K562 (cell line): ENCODE results near the gene CCNT1. TPM values are rescaled to one million over a fixed set of nuclear protein-coding genes. Genes with fewer than 3 reads are reported as not detected.
A peak's percentile ranks its signal among the peaks of the same experiment; 100 is the strongest.

ENCODE experiments used
- ATAC-seq: fragments of 200-7000 bp; cut with Tn5 transposase; 3 replicates; pipeline ENCODE4 v1.9.1; 2020; ENCODE audit warnings: moderate library complexity
- BruUV-seq: library from RNA; stranded (reverse); fragments of 400-500 nt; replicated peaks from 2 replicates; lab custom pipeline; 2021; lab: Mats Ljungman, UMichigan
- CTCF ChIA-PET: fragments of 300-600 bp; formaldehyde crosslinking; extraction: SDS; loops from one replicate; lab custom pipeline; 2021; ENCODE audit warnings: low intra/inter-chr PET ratio; lab: Yijun Ruan, JAX
- POLR2A ChIA-PET: fragments of 300-600, 350-650 bp; sonication (Branson Sonifier 250); formaldehyde crosslinking; extraction: SDS; loops from one replicate; lab custom pipeline; 2021; ENCODE audit warnings: antibody characterized with exemption, inconsistent platforms; lab: Yijun Ruan, JAX
- DNase-seq, 4 experiments: peaks; one replicate each; pipeline versions ENCODE4 v3.0.0 to v3.0.0-alpha.2; 2011 to 2018; ENCODE audit warnings: low spot score in 3 of 4, mixed read lengths in 3 of 4; ENCODE audit errors: extremely low read depth in 1 of 4
- FAIRE-seq: peaks from 2 replicates; lab custom pipeline; 2011; peaks lifted over from hg19 to GRCh38; lab: Jason Lieb, UNC
- H2AFZ ChIP-seq: 2 replicates; pipeline ENCODE4 v1.6.0; 2011; ENCODE audit warnings: low read depth, low read length, control low read depth, inconsistent platforms
- H3K27ac ChIP-seq: fragments of 200-600 bp; 3 replicates; pipeline ENCODE4 v1.8.0; 2011; ENCODE audit warnings: low read depth, mild to moderate bottlenecking, control low read depth, inconsistent platforms, low read length, moderate library complexity, mixed read lengths; ENCODE audit errors: extremely low read depth
- H3K27me3 ChIP-seq, 2 experiments: fragments of 300-600 bp in 1 of 2; 2 replicates in 1 of 2; 3 replicates in 1 of 2; pipeline versions ENCODE4 v1.6.0 to v1.8.0; 2011; ENCODE audit warnings: inconsistent platforms in 2 of 2, low read length in 2 of 2, mild to moderate bottlenecking in 1 of 2, mixed read lengths in 1 of 2, moderate library complexity in 1 of 2; ENCODE audit not compliant: control insufficient read depth in 2 of 2, insufficient read depth in 2 of 2
- H3K36me3 ChIP-seq: fragments of 300-600 bp; 3 replicates; pipeline ENCODE4 v1.8.0; 2011; ENCODE audit warnings: mild to moderate bottlenecking, low read length, inconsistent platforms; ENCODE audit not compliant: control insufficient read depth, insufficient read depth
- H3K4me1 ChIP-seq, 2 experiments: fragments of 200-600 bp in 1 of 2; replicated peaks in 1 of 2; 2 replicates in 1 of 2; 3 replicates in 1 of 2; pipeline versions ENCODE4 v1.5.1 to v1.8.0; 2011; ENCODE audit warnings: inconsistent platforms in 2 of 2, low read length in 2 of 2, mild to moderate bottlenecking in 1 of 2, mixed read lengths in 1 of 2, moderate library complexity in 1 of 2; ENCODE audit not compliant: control insufficient read depth in 2 of 2, insufficient read depth in 2 of 2
- H3K4me2 ChIP-seq: 2 replicates; pipeline ENCODE4 v1.6.1; 2011; ENCODE audit warnings: low read length, control low read depth, inconsistent platforms, mixed read lengths; ENCODE audit not compliant: insufficient read depth
- H3K4me3 ChIP-seq: fragments of 200-600 bp; sonication (generic), shearing (Covaris generic); 2 replicates; pipeline ENCODE4 v1.5.1; 2016; ENCODE audit warnings: control low read depth, inconsistent platforms
- H3K79me2 ChIP-seq: fragments of 200-600 bp; 3 replicates; pipeline ENCODE4 v1.8.0; 2011; ENCODE audit warnings: low read length, inconsistent platforms; ENCODE audit not compliant: control insufficient read depth, insufficient read depth
- H3K9ac ChIP-seq, 2 experiments: 2 replicates each; pipeline versions ENCODE4 v1.6.0 to v1.6.1; 2011; ENCODE audit warnings: low read depth in 2 of 2, low read length in 2 of 2, control low read depth in 1 of 2, inconsistent platforms in 1 of 2, mild to moderate bottlenecking in 1 of 2, mixed read lengths in 1 of 2; ENCODE audit not compliant: insufficient read depth in 1 of 2
- H3K9me1 ChIP-seq: one replicate; pipeline ENCODE4 v1.6.0; 2011; ENCODE audit warnings: inconsistent platforms, mild to moderate bottlenecking, low read length, moderate library complexity; ENCODE audit not compliant: control insufficient read depth, insufficient read depth
- H3K9me3 ChIP-seq: replicated peaks from 2 replicates; pipeline ENCODE4 v1.5.1; 2011; ENCODE audit warnings: low read depth, low read length, inconsistent platforms; ENCODE audit not compliant: control insufficient read depth, insufficient read depth
- H4K20me1 ChIP-seq: replicated peaks from 2 replicates; pipeline ENCODE4 v1.6.1; 2011; ENCODE audit warnings: low read length, inconsistent platforms, mixed read lengths; ENCODE audit not compliant: control insufficient read depth, insufficient read depth
- GABPB1 ChIP-seq: sonication (generic); formaldehyde crosslinking; IDR thresholded peaks from 2 replicates; pipeline ENCODE4 v1.8.0; 2022; ENCODE audit warnings: mild to moderate bottlenecking, missing genetic modification reagents
- MBD2 ChIP-seq: sonication (generic); IDR thresholded peaks from 2 replicates; pipeline ENCODE4 v1.6.1; 2016; ENCODE audit warnings: low read depth, borderline replicate concordance
- NKRF ChIP-seq: fragments of 450-650 bp; IDR thresholded peaks from 2 replicates; pipeline ENCODE4 v1.6.1; 2016; ENCODE audit warnings: borderline replicate concordance
- RFX1 ChIP-seq: fragments of 450-650 bp; IDR thresholded peaks from 2 replicates; pipeline ENCODE4 v1.6.1; 2016; ENCODE audit warnings: mild to moderate bottlenecking, moderate library complexity
- TFAP4 ChIP-seq: sonication (generic); formaldehyde crosslinking; IDR thresholded peaks from 2 replicates; pipeline ENCODE4 v1.8.0; 2022; ENCODE audit warnings: missing genetic modification reagents, mild to moderate bottlenecking, moderate library complexity, borderline replicate concordance
- UBTF ChIP-seq, 2 experiments: IDR thresholded peaks; 2 replicates each; pipeline ENCODE4 v1.6.1; 2012; ENCODE audit warnings: improper control_type of control experiment in 2 of 2, low read depth in 2 of 2, low read length in 2 of 2, borderline replicate concordance in 1 of 2
- ZNF143 ChIP-seq: sonication (generic); formaldehyde crosslinking; IDR thresholded peaks from 2 replicates; pipeline ENCODE4 v1.9.0; 2022; ENCODE audit warnings: mild to moderate bottlenecking, missing genetic modification reagents
- ZNF184 ChIP-seq: sonication (generic); formaldehyde crosslinking; IDR thresholded peaks from 2 replicates; pipeline ENCODE4 v1.5.0; 2020; ENCODE audit warnings: missing genetic modification reagents
- ZNF217 ChIP-seq: sonication (generic); formaldehyde crosslinking; IDR thresholded peaks from 2 replicates; pipeline ENCODE4 v1.8.0; 2022; ENCODE audit warnings: mild to moderate bottlenecking, missing genetic modification reagents
- ZNF280B ChIP-seq: fragments of 250-450 bp; sonication (Bioruptor Pico); IDR thresholded peaks from 2 replicates; pipeline ENCODE4 v1.5.1; 2021; ENCODE audit warnings: mild to moderate bottlenecking
- ZNF431 ChIP-seq: sonication (generic); formaldehyde crosslinking; IDR thresholded peaks from 2 replicates; pipeline ENCODE4 v1.8.0; 2022; ENCODE audit warnings: mild to moderate bottlenecking, missing genetic modification reagents
- WGBS: fragments of 100-300 bp; shearing (Covaris generic); methylation state at CpG from one replicate; pipeline ENCODE4 v1.1.6; 2016; ENCODE audit warnings: low coverage, mixed read lengths; ENCODE audit not compliant: insufficient coverage; ENCODE audit errors: missing lambda C conversion rate; 5-methylcytosine and 5-hydroxymethylcytosine counted together
- in situ Hi-C: fragments of 300-500 bp; cut with MboI; formaldehyde crosslinking; loops from 4 replicates; pipeline ENCODE4 v1.15.0; 2018; ENCODE audit warnings: inconsistent platforms, mixed read lengths
- intact Hi-C: fragments of 100-400 bp; cut with micrococcal nuclease; formaldehyde crosslinking; loops from 2 replicates; pipeline ENCODE4 v1.14.2; 2022
- polyA plus RNA-seq, 8 experiments: library from polyadenylated mRNA; depleted of rRNA in 4 of 8; stranded (reverse) in 5 of 8; unstranded in 3 of 8; fragments of >200 nt; fragmentation: Nextera tagmentation in 2 of 8; fragmentation: Illumina TruSeq in 1 of 8; extraction: Ambion mirVana in 2 of 8; extraction: Trizol in 1 of 8; gene quantifications; 2 replicates each; pipeline versions ENCODE4 v1.2.1 to v1.2.3, GENCODE V29; 2011 to 2014; ENCODE audit warnings: inconsistent platforms in 1 of 8, missing spikeins in 1 of 8
- total RNA-seq, 7 experiments: library from RNA; depleted of rRNA in 6 of 7; stranded (reverse); fragments of >200 nt in 6 of 7; fragmentation: Illumina TruSeq in 2 of 7; extraction: Trizol in 2 of 7; gene quantifications; 2 replicates each; pipeline versions ENCODE4 v1.2.1 to v1.2.3, GENCODE V29; 2011 to 2021; ENCODE audit warnings: low replicate concordance in 1 of 7
- TF ChIP-seq, protein P1 (sequence below): fragments of 450-650 bp; formaldehyde crosslinking; IDR thresholded peaks from 2 replicates; pipeline ENCODE4 v1.4.0; 2022; ENCODE audit warnings: missing genetic modification characterization

Gene CCNT1
- total and polyA plus RNA-seq, 9 of the 15 experiments (the other 6 are each of a cell fraction or from before 2014, with no cell fraction given): 9.7 to 52.4 (median 33.4) TPM

DNA sequence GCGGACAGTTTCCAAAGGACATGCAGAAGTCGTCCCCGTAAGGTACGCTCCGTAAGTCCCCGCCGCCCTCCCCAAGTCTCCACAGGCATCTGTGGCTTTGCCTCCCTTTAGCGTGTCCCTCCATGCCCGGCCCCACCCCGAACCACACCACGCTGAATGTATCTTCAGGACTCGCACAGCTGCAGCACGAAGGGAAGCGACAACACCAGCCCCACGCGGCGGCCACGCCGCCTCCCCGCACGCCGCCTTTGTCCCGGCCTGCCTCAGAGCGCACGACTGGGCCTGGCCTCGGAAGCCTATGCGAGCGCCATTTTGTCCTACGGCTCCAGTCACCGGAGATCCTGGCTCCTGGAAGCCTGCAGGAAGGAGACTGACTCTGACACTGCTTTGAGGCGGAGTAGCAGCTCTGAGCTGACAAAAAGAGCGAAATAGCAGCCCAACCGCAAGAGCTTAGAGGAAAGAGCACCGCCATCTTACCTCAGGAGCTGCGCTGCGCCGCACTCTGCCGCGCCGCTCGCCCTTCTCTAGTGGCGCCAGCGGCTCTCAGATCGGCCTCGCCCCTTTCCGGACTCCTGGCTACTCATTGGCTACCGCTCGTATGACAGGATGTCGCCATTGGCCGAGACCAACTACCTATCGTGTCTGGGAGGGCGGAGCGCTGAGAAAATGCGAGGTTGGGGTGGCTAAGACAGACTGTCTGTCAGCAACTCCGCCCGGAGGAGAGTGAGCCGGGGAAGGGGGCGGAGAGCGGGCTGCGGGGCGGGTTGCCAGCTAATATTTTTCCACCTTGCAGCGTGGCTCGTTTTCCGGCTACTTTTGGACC, 34.6 kb downstream of the CCNT1 start, which contains the start of gene KANSL2:
TSS of gene KANSL2 (minus strand) at position 529 of the 823 bp plus-strand sequence. CDS start 606 bp downstream, outside the sequence.
- CTCF ChIA-PET: no interaction called here
- Histone ChIP-seq H3K79me2 (peaks cover 51% of the 10 kb centered on the region), H3K4me1 (peaks cover 9 to 21% of the 10 kb centered on the region in 2 experiments; a peak in 4 of 5 replicates), H3K4me3 (peak within 1 kb of the TSS; percentile 99), H3K27ac (peak within 1 kb of the TSS; percentile 97), H3K27me3 (no peaks in the 10 kb centered on the region), H3K9ac (peak within 1 kb of the TSS; percentile 98 to 100), H3K4me2 (peak within 1 kb of the TSS; percentile 97), H3K36me3 (peaks cover 41% of the 10 kb centered on the region), H4K20me1 (no peaks in the 10 kb centered on the region), H2AFZ (peak within 1 kb of the TSS; percentile 97), H3K9me1 (no peaks in the 10 kb centered on the region), H3K9me3 (no peaks in the 10 kb centered on the region)
- no TSS peak for BruUV-seq
- FAIRE-seq: peak; percentile 93
- peak; percentile 98 for ATAC-seq
- POLR2A ChIA-PET: interaction anchor here (0.6 to 4.7 kb wide), 10 partner anchors 9 to 584 kb away, joined by 3 to 45 read pairs (median 5); no protein-coding TSS in a partner anchor
- in situ Hi-C loops: no loop called here
- 1% methylated on average over 60 of the region's 64 CpGs for WGBS
- peak; percentile 95 to 99 (median 97) for DNase-seq
- intact Hi-C loops: loop anchor here (2.0 kb wide), 1 partner anchor 35 kb away; the partner anchor contains the start of gene CCNT1
- TF ChIP-seq NKRF (peak; percentile 93), UBTF (IDR thresholded peaks at IDR 0.05; ENCODE audit: borderline replicate concordance in 1 of 2, low read depth in 2 of 2, low read length in 2 of 2) (0 out of 4 replicates have a peak, but pooled peaks of 1 of the 2 experiments have one; percentile 40), ZNF280B (no peak), RFX1 (no peak), TFAP4 (CRISPR knock-in tag) (peak; percentile 77; the same call in 1 of the 2 replicates), GABPB1 (CRISPR knock-in tag) (peak; percentile 77), MBD2 (peak; percentile 97), ZNF184 (no peak), ZNF431 (CRISPR knock-in tag) (peak; percentile 61; the same call in 1 of the 2 replicates), ZNF217 (CRISPR knock-in tag) (no peak), ZNF143 (CRISPR knock-in tag) (peak; percentile 36; the same call in 1 of the 2 replicates)
- TF ChIP-seq, protein P1, sequence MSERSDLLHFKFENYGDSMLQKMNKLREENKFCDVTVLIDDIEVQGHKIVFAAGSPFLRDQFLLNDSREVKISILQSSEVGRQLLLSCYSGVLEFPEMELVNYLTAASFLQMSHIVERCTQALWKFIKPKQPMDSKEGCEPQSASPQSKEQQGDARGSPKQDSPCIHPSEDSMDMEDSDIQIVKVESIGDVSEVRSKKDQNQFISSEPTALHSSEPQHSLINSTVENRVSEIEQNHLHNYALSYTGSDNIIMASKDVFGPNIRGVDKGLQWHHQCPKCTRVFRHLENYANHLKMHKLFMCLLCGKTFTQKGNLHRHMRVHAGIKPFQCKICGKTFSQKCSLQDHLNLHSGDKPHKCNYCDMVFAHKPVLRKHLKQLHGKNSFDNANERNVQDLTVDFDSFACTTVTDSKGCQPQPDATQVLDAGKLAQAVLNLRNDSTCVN: 0 out of 2 replicates have a peak, but pooled peaks have one; percentile 46
